ENCODE results near the gene SLC41A1. TPM values are rescaled to one million over a fixed set of nuclear protein-coding genes. Genes with fewer than 3 reads are reported as not detected.

SLC41A1 gene
- total RNA-seq, 1 donor from 2014 or later, result 22.4 TPM

DNA sequence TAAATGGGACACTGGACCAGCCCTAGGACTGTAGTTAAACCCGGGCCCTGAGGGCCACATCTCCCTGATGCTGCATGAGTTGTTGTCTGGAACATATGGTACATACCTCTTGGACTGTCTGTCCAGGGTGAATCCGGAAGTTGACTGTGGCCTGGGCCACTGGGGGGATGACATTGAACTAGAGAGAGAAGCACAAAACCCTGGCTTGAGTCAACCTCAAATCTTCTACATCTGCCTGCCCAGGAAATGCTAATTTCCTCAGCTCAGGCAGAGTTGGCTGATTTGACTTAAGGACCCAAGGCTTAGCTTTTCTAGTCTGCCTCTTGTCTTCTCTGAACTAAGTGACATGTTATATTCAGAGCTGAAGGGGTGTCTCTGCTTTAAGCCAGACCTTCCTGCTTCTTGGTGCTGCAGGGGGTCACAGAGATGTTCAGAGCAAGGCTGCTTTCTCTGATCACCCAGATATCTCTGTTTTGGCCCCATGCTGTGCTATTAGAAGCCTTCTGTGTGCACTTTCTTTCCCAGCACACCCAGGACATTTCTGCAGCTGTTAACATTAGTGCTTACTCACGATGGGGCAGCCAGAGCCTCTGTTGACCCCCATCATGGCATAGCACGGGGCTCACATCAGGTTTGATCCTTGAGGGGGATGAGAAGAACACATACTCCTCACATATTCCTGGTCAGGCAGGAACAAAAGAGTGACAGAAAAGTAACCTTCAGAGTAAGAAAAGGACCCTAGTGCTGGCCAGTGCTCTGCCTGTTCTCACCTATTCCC is 27.3 kb upstream of the SLC41A1 start:
- Histone ChIP-seq H3K9ac (ENCODE audit: low read length) (no peak overlapping the region), H3K4me3 (ENCODE audit: insufficient read depth, low read depth, low read length) (no peak overlapping the region), H3K4me1 (ENCODE audit: insufficient read depth, low read length) (no peaks in the 10 kb centered on the region), H3K27me3 (ENCODE audit: insufficient read depth, low read length) (peaks cover 11% of the 10 kb centered on the region), H2AFZ (ENCODE audit: low read depth, low read length) (no peak overlapping the region), H3K79me2 (ENCODE audit: insufficient read depth, low read length) (no peaks in the 10 kb centered on the region), H3K4me2 (ENCODE audit: low read length) (no peak overlapping the region), H3K36me3 (ENCODE audit: insufficient read depth, low read length) (no peaks in the 10 kb centered on the region), H4K20me1 (ENCODE audit: insufficient read depth, low read length) (no peaks in the 10 kb centered on the region), H3K9me3 (ENCODE audit: insufficient read depth, low read depth, low read length) (no peaks in the 10 kb centered on the region), H3K27ac (ENCODE audit: low read depth, low read length) (no peak overlapping the region)
- FAIRE-seq (no peak), DNase-seq (ENCODE audit: low read depth) (no peak)
- Mint-ChIP-seq H3K27ac (ENCODE audit: unreplicated experiment) (no peak overlapping the region), H3K27me3 (ENCODE audit: low read depth, unreplicated experiment) (peaks cover 24% of the 10 kb centered on the region), H3K9me3 (ENCODE audit: unreplicated experiment) (peaks cover 4% of the 10 kb centered on the region), H3K4me1 (ENCODE audit: low read depth, unreplicated experiment) (peaks cover 7% of the 10 kb centered on the region), H3K4me3 (ENCODE audit: unreplicated experiment) (no peak overlapping the region), H3K36me3 (ENCODE audit: low read depth, unreplicated experiment) (no peaks in the 10 kb centered on the region)
- TF ChIP-seq, protein P1, sequence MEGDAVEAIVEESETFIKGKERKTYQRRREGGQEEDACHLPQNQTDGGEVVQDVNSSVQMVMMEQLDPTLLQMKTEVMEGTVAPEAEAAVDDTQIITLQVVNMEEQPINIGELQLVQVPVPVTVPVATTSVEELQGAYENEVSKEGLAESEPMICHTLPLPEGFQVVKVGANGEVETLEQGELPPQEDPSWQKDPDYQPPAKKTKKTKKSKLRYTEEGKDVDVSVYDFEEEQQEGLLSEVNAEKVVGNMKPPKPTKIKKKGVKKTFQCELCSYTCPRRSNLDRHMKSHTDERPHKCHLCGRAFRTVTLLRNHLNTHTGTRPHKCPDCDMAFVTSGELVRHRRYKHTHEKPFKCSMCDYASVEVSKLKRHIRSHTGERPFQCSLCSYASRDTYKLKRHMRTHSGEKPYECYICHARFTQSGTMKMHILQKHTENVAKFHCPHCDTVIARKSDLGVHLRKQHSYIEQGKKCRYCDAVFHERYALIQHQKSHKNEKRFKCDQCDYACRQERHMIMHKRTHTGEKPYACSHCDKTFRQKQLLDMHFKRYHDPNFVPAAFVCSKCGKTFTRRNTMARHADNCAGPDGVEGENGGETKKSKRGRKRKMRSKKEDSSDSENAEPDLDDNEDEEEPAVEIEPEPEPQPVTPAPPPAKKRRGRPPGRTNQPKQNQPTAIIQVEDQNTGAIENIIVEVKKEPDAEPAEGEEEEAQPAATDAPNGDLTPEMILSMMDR (IDR thresholded peaks at IDR 0.05; ENCODE audit: insufficient read depth, low read depth, low read length), result no peak
- TF ChIP-seq EZH2 (IDR thresholded peaks at IDR 0.05; ENCODE audit: insufficient read depth, low read length), result no peak

DNA sequence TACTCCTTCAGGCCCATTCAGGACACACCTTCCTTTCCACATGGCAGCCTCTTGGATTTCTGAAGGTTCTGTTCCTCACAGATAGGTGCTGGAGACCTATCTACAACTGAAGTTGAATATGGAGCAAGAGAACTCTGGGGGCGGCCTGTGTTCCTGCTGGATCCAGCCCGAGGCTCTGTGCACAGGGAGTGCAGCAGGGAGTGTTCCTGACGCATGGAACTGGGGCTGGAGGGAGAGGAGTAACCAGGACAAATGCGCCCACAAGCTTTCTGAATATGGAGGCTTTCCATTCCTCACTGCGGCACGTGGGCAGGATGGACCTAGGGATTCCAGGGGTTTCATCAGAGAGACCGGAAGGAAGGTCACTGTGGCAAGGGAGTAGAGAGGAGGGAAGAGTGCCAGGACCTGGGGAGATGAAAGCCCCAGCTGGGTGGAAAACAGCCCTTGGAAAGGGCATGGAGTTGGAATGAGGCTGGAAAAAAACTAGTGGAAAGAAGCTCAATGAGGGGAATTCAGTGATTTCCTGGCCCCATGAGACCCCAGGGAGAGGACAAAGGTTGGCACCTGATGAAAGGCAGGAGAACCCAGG is 24.5 kb upstream of the SLC41A1 start:
- H4K20me1 ChIP-seq (ENCODE audit: insufficient read depth, low read length), result no peaks in the 10 kb centered on the region
- no peaks in the 10 kb centered on the region for H3K36me3 ChIP-seq (ENCODE audit: insufficient read depth, low read length)
- no peak overlapping the region for H3K9ac ChIP-seq (ENCODE audit: low read length)
- no peak overlapping the region for H2AFZ ChIP-seq (ENCODE audit: low read depth, low read length)
- no peak for TF ChIP-seq EZH2 (IDR thresholded peaks at IDR 0.05; ENCODE audit: insufficient read depth, low read length)
- TF ChIP-seq, protein P1 (IDR thresholded peaks at IDR 0.05; ENCODE audit: insufficient read depth, low read depth, low read length), result no peak
- H3K36me3 Mint-ChIP-seq (ENCODE audit: low read depth, unreplicated experiment), result no peaks in the 10 kb centered on the region
- H3K9me3 ChIP-seq (ENCODE audit: insufficient read depth, low read depth, low read length), result no peaks in the 10 kb centered on the region
- H3K27ac ChIP-seq (ENCODE audit: low read depth, low read length), result no peak overlapping the region
- H3K4me3 ChIP-seq (ENCODE audit: insufficient read depth, low read depth, low read length), result no peak overlapping the region
- DNase-seq (ENCODE audit: low read depth) (no peak), FAIRE-seq (no peak)
- peaks cover 16% of the 10 kb centered on the region for H3K27me3 ChIP-seq (ENCODE audit: insufficient read depth, low read length)
- H3K4me1 Mint-ChIP-seq (ENCODE audit: low read depth, unreplicated experiment), result peaks cover 14% of the 10 kb centered on the region
- no peaks in the 10 kb centered on the region for H3K4me1 ChIP-seq (ENCODE audit: insufficient read depth, low read length)
- no peak overlapping the region for H3K4me2 ChIP-seq (ENCODE audit: low read length)
- peaks cover 17% of the 10 kb centered on the region for H3K27me3 Mint-ChIP-seq (ENCODE audit: low read depth, unreplicated experiment)
- no peaks in the 10 kb centered on the region for H3K9me3 Mint-ChIP-seq (ENCODE audit: unreplicated experiment)
- no peaks in the 10 kb centered on the region for H3K79me2 ChIP-seq (ENCODE audit: insufficient read depth, low read length)
- H3K4me3 Mint-ChIP-seq (ENCODE audit: unreplicated experiment), result no peak overlapping the region
- no peak overlapping the region for H3K27ac Mint-ChIP-seq (ENCODE audit: unreplicated experiment)

DNA sequence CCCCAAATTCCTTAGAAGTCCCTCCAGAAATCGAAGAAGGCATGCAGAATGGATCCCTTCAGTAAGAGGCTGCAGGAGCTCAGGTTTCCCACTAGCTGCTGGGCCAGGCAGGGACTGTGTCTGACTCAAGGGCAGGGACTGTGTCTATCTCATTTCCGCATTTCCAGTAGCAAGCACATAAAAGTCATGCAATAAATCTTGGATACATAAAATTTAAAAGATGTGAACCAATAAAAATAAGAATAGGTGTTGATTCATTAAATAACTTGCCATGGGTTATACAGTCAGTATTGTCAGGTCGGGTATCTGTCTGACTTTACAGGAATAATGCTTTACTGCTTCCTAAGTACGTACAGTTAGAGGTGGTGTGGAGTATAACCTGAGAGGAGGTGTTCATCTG is 21.8 kb upstream of the SLC41A1 start:
- no peak overlapping the region for H2AFZ ChIP-seq (ENCODE audit: low read depth, low read length)
- Mint-ChIP-seq H3K4me1 (ENCODE audit: low read depth, unreplicated experiment) (peaks cover 16% of the 10 kb centered on the region), H3K9me3 (ENCODE audit: unreplicated experiment) (peaks cover 2% of the 10 kb centered on the region), H3K27ac (ENCODE audit: unreplicated experiment) (no peak overlapping the region), H3K27me3 (ENCODE audit: low read depth, unreplicated experiment) (peaks cover 11% of the 10 kb centered on the region), H3K4me3 (ENCODE audit: unreplicated experiment) (no peak overlapping the region), H3K36me3 (ENCODE audit: low read depth, unreplicated experiment) (no peaks in the 10 kb centered on the region)
- no peaks in the 10 kb centered on the region for H3K9me3 ChIP-seq (ENCODE audit: insufficient read depth, low read depth, low read length)
- peaks cover 5% of the 10 kb centered on the region for H3K27me3 ChIP-seq (ENCODE audit: insufficient read depth, low read length)
- no peaks in the 10 kb centered on the region for H3K4me1 ChIP-seq (ENCODE audit: insufficient read depth, low read length)
- FAIRE-seq, result no peak
- no peak overlapping the region for H3K4me2 ChIP-seq (ENCODE audit: low read length)
- no peak overlapping the region for H3K9ac ChIP-seq (ENCODE audit: low read length)
- H3K27ac ChIP-seq (ENCODE audit: low read depth, low read length), result no peak overlapping the region
- H4K20me1 ChIP-seq (ENCODE audit: insufficient read depth, low read length), result no peaks in the 10 kb centered on the region
- H3K79me2 ChIP-seq (ENCODE audit: insufficient read depth, low read length), result no peaks in the 10 kb centered on the region
- TF ChIP-seq, protein P1 (IDR thresholded peaks at IDR 0.05; ENCODE audit: insufficient read depth, low read depth, low read length), result no peak
- no peak for TF ChIP-seq EZH2 (IDR thresholded peaks at IDR 0.05; ENCODE audit: insufficient read depth, low read length)
- no peaks in the 10 kb centered on the region for H3K36me3 ChIP-seq (ENCODE audit: insufficient read depth, low read length)
- DNase-seq (ENCODE audit: low read depth), result no peak
- H3K4me3 ChIP-seq (ENCODE audit: insufficient read depth, low read depth, low read length), result no peak overlapping the region
